ENCODE measurements around the gene TMEM198. TPM values are rescaled to one million over a fixed set of nuclear protein-coding genes. Genes with fewer than 3 reads are reported as not detected.

TMEM198 gene
- total RNA-seq, 1 experiment from 2014 or later = 2.3 TPM

DNA sequence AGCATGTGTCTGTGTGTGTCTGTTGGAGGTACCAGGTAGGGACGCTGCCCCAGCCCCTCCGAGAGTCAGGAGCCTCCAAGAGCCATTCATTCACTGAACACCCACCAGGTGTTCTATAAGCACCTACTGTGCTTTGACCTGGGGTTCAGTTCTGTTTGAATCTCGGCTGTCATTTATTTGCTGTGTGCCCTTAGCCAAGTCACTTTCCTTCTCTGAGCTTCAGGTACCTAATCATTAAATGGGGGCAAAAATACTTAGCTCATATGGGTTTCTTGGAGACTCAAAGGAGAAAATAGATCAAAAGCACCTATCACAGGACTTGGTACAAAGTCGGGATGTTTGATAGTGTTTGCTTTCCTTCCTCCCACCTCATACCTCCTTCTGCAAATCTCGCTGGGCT is 16.4 kb upstream of the TMEM198 start:
- Histone ChIP-seq H3K36me3 (ENCODE audit: control insufficient read depth, insufficient read depth, low read length) (no peaks in the 10 kb centered on the region), H3K27me3 (ENCODE audit: control insufficient read depth, insufficient read depth, low read length) (peaks cover 5% of the 10 kb centered on the region; the same call in 1 of the 2 replicates), H3K4me1 (ENCODE audit: control insufficient read depth, insufficient read depth, low read length) (no peaks in the 10 kb centered on the region), H3K4me3 (ENCODE audit: low read depth in 2 of 2, low read length in 2 of 2) (no peak overlapping the region), H3K9me3 (ENCODE audit: control insufficient read depth, insufficient read depth, low read depth, low read length) (no peaks in the 10 kb centered on the region), H3K27ac (ENCODE audit: low read length) (no peak overlapping the region)
- ATAC-seq = no peak
- no peak for DNase-seq (ENCODE audit: low read depth, low spot score)
- POLR2A ChIA-PET = no interaction called here
- CTCF ChIA-PET = interaction anchor here (0.6 to 1.3 kb wide), 3 partner anchors 16 to 52 kb away, joined by 3 to 4 read pairs (median 3); no protein-coding TSS in a partner anchor
- in situ Hi-C loops (cut with HindIII; ENCODE audit: low pct_unique_long_range_greater_than_20kb, low sequenced_read_pairs) = no loop called here
- intact Hi-C loops (cut with micrococcal nuclease; ENCODE audit: unreplicated experiment) = loop anchor here (5.0 kb wide), 1 partner anchor 50 kb away; no protein-coding TSS in a partner anchor
- no TSS peak for BruUV-seq (replicated peaks)
- TF ChIP-seq TCF7L2 (IDR thresholded peaks at IDR 0.05; ENCODE audit: low read depth, low read length) (no peak), SIN3A (IDR thresholded peaks at IDR 0.05; ENCODE audit: borderline replicate concordance, insufficient read depth, low read depth, low read length) (no peak), CTCF (IDR thresholded peaks at IDR 0.05) (no peak), POLR2AphosphoS5 (IDR thresholded peaks at IDR 0.05; ENCODE audit: low read depth, low read length) (no peak)
- TF ChIP-seq, protein P1, sequence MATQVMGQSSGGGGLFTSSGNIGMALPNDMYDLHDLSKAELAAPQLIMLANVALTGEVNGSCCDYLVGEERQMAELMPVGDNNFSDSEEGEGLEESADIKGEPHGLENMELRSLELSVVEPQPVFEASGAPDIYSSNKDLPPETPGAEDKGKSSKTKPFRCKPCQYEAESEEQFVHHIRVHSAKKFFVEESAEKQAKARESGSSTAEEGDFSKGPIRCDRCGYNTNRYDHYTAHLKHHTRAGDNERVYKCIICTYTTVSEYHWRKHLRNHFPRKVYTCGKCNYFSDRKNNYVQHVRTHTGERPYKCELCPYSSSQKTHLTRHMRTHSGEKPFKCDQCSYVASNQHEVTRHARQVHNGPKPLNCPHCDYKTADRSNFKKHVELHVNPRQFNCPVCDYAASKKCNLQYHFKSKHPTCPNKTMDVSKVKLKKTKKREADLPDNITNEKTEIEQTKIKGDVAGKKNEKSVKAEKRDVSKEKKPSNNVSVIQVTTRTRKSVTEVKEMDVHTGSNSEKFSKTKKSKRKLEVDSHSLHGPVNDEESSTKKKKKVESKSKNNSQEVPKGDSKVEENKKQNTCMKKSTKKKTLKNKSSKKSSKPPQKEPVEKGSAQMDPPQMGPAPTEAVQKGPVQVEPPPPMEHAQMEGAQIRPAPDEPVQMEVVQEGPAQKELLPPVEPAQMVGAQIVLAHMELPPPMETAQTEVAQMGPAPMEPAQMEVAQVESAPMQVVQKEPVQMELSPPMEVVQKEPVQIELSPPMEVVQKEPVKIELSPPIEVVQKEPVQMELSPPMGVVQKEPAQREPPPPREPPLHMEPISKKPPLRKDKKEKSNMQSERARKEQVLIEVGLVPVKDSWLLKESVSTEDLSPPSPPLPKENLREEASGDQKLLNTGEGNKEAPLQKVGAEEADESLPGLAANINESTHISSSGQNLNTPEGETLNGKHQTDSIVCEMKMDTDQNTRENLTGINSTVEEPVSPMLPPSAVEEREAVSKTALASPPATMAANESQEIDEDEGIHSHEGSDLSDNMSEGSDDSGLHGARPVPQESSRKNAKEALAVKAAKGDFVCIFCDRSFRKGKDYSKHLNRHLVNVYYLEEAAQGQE (IDR thresholded peaks at IDR 0.05; ENCODE audit: insufficient read depth in 1 of 2, low read depth in 2 of 2, low read length in 1 of 2) = no peak

- Histone ChIP-seq H3K36me3 (ENCODE audit: control insufficient read depth, insufficient read depth, low read length) (no peaks in the 10 kb centered on the region), H3K27ac (ENCODE audit: low read length) (no peak overlapping the region), H3K27me3 (ENCODE audit: control insufficient read depth, insufficient read depth, low read length) (peaks cover 5% of the 10 kb centered on the region; the same call in 1 of the 2 replicates), H3K4me3 (ENCODE audit: low read depth in 2 of 2, low read length in 2 of 2) (peak overlapping the region; percentile 7 to 36; a peak in 3 of 4 replicates), H3K4me1 (ENCODE audit: control insufficient read depth, insufficient read depth, low read length) (no peaks in the 10 kb centered on the region), H3K9me3 (ENCODE audit: control insufficient read depth, insufficient read depth, low read depth, low read length) (no peaks in the 10 kb centered on the region)
- in situ Hi-C loops (cut with HindIII; ENCODE audit: low pct_unique_long_range_greater_than_20kb, low sequenced_read_pairs) (no loop called here), intact Hi-C loops (cut with micrococcal nuclease; ENCODE audit: unreplicated experiment) (loop anchor here (1.0 kb wide), 1 partner anchor 127 kb away; no protein-coding TSS in a partner anchor)
- DNase-seq (ENCODE audit: low read depth, low spot score) (peak; percentile 62), ATAC-seq (peak; percentile 94)
- ChIA-PET POLR2A (interaction anchor here (0.6 kb wide), 1 partner anchor 142 kb away, joined by 5 read pairs; no protein-coding TSS in a partner anchor), CTCF (interaction anchor here (0.5 to 2.9 kb wide), 23 partner anchors 8 to 374 kb away, joined by 3 to 36 read pairs (median 4); partner anchors contain the start of gene GMPPA)
- BruUV-seq (replicated peaks) = no TSS peak
- TF ChIP-seq, protein P1 (IDR thresholded peaks at IDR 0.05; ENCODE audit: insufficient read depth in 1 of 2, low read depth in 2 of 2, low read length in 1 of 2) = 0 out of 4 replicates have a peak, but pooled peaks of 1 of the 2 experiments have one; percentile 46
- TF ChIP-seq SIN3A (IDR thresholded peaks at IDR 0.05; ENCODE audit: borderline replicate concordance, insufficient read depth, low read depth, low read length) (no peak), TCF7L2 (IDR thresholded peaks at IDR 0.05; ENCODE audit: low read depth, low read length) (no peak), POLR2AphosphoS5 (IDR thresholded peaks at IDR 0.05; ENCODE audit: low read depth, low read length) (no peak), CTCF (IDR thresholded peaks at IDR 0.05) (peak; percentile 95)
These were observed 13.5 kb upstream of the TMEM198 start for GRCh38 chr2:219530048-219530963.
